KMS-11 (cell line): ENCODE data around the gene FLNB.

ENCODE experiments used
- H2AFZ ChIP-seq: fragments of 200-600 bp; sonication (generic); 2 replicates; pipeline ENCODE4 v1.6.1; 2016; ENCODE audit warnings: antibody characterized with exemption, mixed run types, low read depth
- H3K27ac ChIP-seq: fragments of 200-600 bp; sonication (generic); 2 replicates; pipeline ENCODE4 v1.6.1; 2016; ENCODE audit warnings: mild to moderate bottlenecking, mixed run types
- H3K27me3 ChIP-seq: fragments of 200-600 bp; sonication (generic); 2 replicates; pipeline ENCODE4 v1.6.1; 2017; ENCODE audit warnings: mild to moderate bottlenecking, low read depth, mixed run types, moderate library complexity; ENCODE audit not compliant: insufficient read depth
- H3K36me3 ChIP-seq: fragments of 200-600 bp; sonication (generic); 2 replicates; pipeline ENCODE4 v1.6.1; 2017; ENCODE audit warnings: mild to moderate bottlenecking, mixed run types; ENCODE audit not compliant: insufficient read depth
- H3K4me1 ChIP-seq: fragments of 200-600 bp; sonication (generic); 2 replicates; pipeline ENCODE4 v1.6.1; 2016; ENCODE audit warnings: mild to moderate bottlenecking, low read depth, mixed run types; ENCODE audit not compliant: poor library complexity, severe bottlenecking
- H3K4me2 ChIP-seq: fragments of 200-600 bp; sonication (generic); 2 replicates; pipeline ENCODE4 v1.7.0; 2016; ENCODE audit warnings: mild to moderate bottlenecking, mixed run types
- H3K4me3 ChIP-seq: fragments of 200-600 bp; sonication (generic); IDR thresholded peaks from 2 replicates; pipeline ENCODE4 v1.6.1; 2017; ENCODE audit warnings: low read depth, low read length, mixed read lengths; ENCODE audit not compliant: insufficient read depth
- H3K79me2 ChIP-seq: fragments of 200-600 bp; sonication (generic); 2 replicates; pipeline ENCODE4 v1.6.1; 2016; ENCODE audit warnings: low read depth, mixed run types; ENCODE audit not compliant: insufficient read depth
- H3K9ac ChIP-seq: fragments of 200-600 bp; sonication (generic); 2 replicates; pipeline ENCODE4 v1.6.1; 2016; ENCODE audit warnings: mild to moderate bottlenecking, mixed run types
- H4K20me1 ChIP-seq: fragments of 200-600 bp; sonication (generic); 2 replicates; pipeline ENCODE4 v1.6.1; 2016; ENCODE audit warnings: mild to moderate bottlenecking, mixed run types; ENCODE audit not compliant: insufficient read depth
- TF ChIP-seq, protein P1 (sequence below): fragments of 200-600 bp; sonication (generic); conservative IDR thresholded peaks from 2 replicates; pipeline ENCODE4 v1.6.1; 2017; ENCODE audit warnings: low read depth, mild to moderate bottlenecking, antibody characterized with exemption, low read length, moderate library complexity, mixed read lengths

Gene FLNB

GRCh38 chr3:58058361-58059263 is 50.4 kb downstream of the FLNB start:
- no peaks in the 10 kb centered on the region for H3K79me2 ChIP-seq
- no peak overlapping the region for H2AFZ ChIP-seq
- no peaks in the 10 kb centered on the region for H3K36me3 ChIP-seq
- no peaks in the 10 kb centered on the region for H3K4me1 ChIP-seq
- H3K4me2 ChIP-seq: no peak overlapping the region
- TF ChIP-seq, protein P1, sequence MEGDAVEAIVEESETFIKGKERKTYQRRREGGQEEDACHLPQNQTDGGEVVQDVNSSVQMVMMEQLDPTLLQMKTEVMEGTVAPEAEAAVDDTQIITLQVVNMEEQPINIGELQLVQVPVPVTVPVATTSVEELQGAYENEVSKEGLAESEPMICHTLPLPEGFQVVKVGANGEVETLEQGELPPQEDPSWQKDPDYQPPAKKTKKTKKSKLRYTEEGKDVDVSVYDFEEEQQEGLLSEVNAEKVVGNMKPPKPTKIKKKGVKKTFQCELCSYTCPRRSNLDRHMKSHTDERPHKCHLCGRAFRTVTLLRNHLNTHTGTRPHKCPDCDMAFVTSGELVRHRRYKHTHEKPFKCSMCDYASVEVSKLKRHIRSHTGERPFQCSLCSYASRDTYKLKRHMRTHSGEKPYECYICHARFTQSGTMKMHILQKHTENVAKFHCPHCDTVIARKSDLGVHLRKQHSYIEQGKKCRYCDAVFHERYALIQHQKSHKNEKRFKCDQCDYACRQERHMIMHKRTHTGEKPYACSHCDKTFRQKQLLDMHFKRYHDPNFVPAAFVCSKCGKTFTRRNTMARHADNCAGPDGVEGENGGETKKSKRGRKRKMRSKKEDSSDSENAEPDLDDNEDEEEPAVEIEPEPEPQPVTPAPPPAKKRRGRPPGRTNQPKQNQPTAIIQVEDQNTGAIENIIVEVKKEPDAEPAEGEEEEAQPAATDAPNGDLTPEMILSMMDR: no peak
- H3K27me3 ChIP-seq: no peaks in the 10 kb centered on the region
- no peak overlapping the region for H3K27ac ChIP-seq
- no peaks in the 10 kb centered on the region for H4K20me1 ChIP-seq
- H3K4me3 ChIP-seq: no peak overlapping the region
- no peak overlapping the region for H3K9ac ChIP-seq

DNA sequence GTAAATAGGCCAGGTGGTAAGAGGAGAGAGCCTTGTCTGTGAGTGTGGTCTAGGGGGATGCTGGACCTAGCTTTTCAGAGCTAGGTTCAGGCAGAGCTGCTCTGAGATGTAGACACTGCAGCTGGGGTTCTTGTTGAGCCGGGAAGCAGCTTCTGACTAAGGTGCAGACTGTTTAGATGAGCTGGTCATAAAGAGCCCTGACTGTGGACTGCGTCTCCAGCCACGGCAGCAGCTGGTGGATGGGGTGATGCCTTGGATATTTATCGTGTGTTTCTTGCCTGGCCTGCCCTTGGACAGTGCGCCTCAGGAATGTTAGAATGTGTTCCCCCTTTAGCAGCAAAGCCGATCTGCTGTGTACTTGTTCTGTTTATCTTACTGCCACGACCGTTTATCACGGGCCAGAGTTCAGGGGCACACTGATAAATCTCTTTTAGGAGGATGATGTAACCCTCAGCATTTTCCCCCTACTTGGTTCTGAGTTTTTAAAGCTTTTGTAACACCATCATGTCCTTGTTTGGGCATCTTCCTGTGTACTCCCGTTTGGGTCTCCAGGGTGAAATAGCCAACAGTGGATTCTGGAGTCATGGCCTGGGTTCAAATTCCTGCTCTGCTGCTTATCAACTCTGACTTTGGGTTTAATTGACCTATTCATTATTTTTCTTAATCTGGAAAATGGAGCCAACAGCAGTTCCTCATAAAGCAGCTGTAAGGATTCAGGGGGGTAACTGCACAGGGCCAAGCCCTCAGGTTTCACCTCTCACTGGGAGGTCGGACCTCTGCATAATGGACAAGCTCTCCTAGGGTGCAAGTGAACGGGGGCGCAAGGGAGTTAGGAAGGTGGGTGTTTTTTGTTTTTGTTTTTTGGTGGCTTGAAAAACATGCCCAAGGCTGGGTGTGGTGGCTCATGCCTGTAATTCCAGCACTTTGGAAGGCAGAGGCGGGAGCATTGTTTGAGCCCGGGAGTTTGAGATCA is 51.4 kb downstream of the FLNB start:
- no peak overlapping the region for H3K27ac ChIP-seq
- no peak overlapping the region for H2AFZ ChIP-seq
- no peaks in the 10 kb centered on the region for H3K79me2 ChIP-seq
- no peak overlapping the region for H3K4me3 ChIP-seq
- no peaks in the 10 kb centered on the region for H3K4me1 ChIP-seq
- H4K20me1 ChIP-seq: no peaks in the 10 kb centered on the region
- H3K9ac ChIP-seq: no peak overlapping the region
- no peaks in the 10 kb centered on the region for H3K36me3 ChIP-seq
- no peak overlapping the region for H3K4me2 ChIP-seq
- no peaks in the 10 kb centered on the region for H3K27me3 ChIP-seq
- TF ChIP-seq, protein P1: no peak

- no peak overlapping the region for H2AFZ ChIP-seq
- TF ChIP-seq, protein P1: no peak
- no peak overlapping the region for H3K4me2 ChIP-seq
- H3K27ac ChIP-seq: no peak overlapping the region
- H4K20me1 ChIP-seq: no peaks in the 10 kb centered on the region
- H3K36me3 ChIP-seq: no peaks in the 10 kb centered on the region
- no peak overlapping the region for H3K9ac ChIP-seq
- H3K4me3 ChIP-seq: no peak overlapping the region
- H3K4me1 ChIP-seq: no peaks in the 10 kb centered on the region
- no peaks in the 10 kb centered on the region for H3K79me2 ChIP-seq
- H3K27me3 ChIP-seq: no peaks in the 10 kb centered on the region
Observed at GRCh38 chr3:58062472-58062871, 54.2 kb downstream of the FLNB start.

DNA sequence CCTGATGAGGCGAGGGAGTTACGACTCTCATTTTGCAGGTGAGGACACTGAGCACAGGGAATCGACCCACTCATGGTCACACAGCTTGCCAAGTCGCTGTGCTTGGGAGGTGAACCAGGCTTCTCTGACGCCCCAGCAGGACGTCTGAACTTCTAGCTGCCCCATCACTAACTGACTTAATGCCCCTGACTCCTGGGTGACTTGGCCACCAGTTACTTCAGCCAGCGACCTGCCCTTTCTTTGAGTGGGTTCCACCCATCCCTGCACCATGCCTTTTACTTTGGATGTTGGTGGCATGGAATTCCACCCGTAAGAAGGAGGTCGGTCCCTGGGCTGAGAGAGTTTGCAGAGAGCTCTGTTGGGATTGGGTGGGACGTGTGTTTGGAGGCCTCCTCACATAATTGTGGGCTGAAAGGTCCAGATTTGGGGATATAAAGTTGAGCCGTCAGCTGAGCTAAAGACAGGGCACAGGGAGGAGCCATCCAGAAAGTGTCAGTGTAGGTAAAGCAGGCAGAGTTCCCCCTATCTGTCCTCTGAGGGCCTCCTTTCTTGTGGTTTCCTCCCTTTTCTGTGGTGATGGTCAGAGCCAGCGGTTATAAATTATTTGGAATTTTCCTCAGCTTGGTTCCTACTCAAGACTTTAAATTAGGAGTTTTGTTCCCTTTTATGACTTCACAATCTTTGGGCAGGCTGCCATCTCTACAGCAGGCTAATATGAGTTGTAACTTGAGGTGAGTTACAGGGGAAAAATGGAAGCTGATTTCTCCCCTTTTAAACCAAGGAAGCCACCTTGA is 55.0 kb downstream of the FLNB start:
- no peak overlapping the region for H3K9ac ChIP-seq
- H2AFZ ChIP-seq: no peak overlapping the region
- no peaks in the 10 kb centered on the region for H3K79me2 ChIP-seq
- no peak overlapping the region for H3K4me3 ChIP-seq
- H3K27ac ChIP-seq: no peak overlapping the region
- no peaks in the 10 kb centered on the region for H3K27me3 ChIP-seq
- no peaks in the 10 kb centered on the region for H3K36me3 ChIP-seq
- TF ChIP-seq, protein P1: no peak
- H4K20me1 ChIP-seq: no peaks in the 10 kb centered on the region
- no peak overlapping the region for H3K4me2 ChIP-seq
- no peaks in the 10 kb centered on the region for H3K4me1 ChIP-seq
